ENCODE measurements around the gene ANTXR1.

The ANTXR1 gene

GRCh38 chr2:69287544-69287943 lies 274.6 kb downstream of the ANTXR1 start:
- no peak for DNase-seq (ENCODE audit: low read depth)
- TF ChIP-seq CTCF (IDR thresholded peaks at IDR 0.05; ENCODE audit: insufficient read depth, low read depth, low read length, missing control alignments): no peak
- H3K4me3 ChIP-seq (ENCODE audit: low read depth, low read length): no peak overlapping the region

- TF ChIP-seq CTCF (IDR thresholded peaks at IDR 0.05; ENCODE audit: insufficient read depth, low read depth, low read length, missing control alignments): no peak
- DNase-seq (ENCODE audit: low read depth): no peak
- no peak overlapping the region for H3K4me3 ChIP-seq (ENCODE audit: low read depth, low read length)
Observed at GRCh38 chr2:69288429-69288828, 275.4 kb downstream of the ANTXR1 start.

- DNase-seq (ENCODE audit: low read depth): no peak
- no peak for TF ChIP-seq CTCF (IDR thresholded peaks at IDR 0.05; ENCODE audit: insufficient read depth, low read depth, low read length, missing control alignments)
- no peak overlapping the region for H3K4me3 ChIP-seq (ENCODE audit: low read depth, low read length)
Observed at GRCh38 chr2:69291004-69291650, 278.1 kb downstream of the ANTXR1 start.

GRCh38 chr2:69291721-69292120 lies 278.7 kb downstream of the ANTXR1 start:
- no peak overlapping the region for H3K4me3 ChIP-seq (ENCODE audit: low read depth, low read length)
- TF ChIP-seq CTCF (IDR thresholded peaks at IDR 0.05; ENCODE audit: insufficient read depth, low read depth, low read length, missing control alignments): no peak
- DNase-seq (ENCODE audit: low read depth): no peak

- DNase-seq (ENCODE audit: low read depth): no peak
- no peak for TF ChIP-seq CTCF (IDR thresholded peaks at IDR 0.05; ENCODE audit: insufficient read depth, low read depth, low read length, missing control alignments)
- H3K4me3 ChIP-seq (ENCODE audit: low read depth, low read length): no peak overlapping the region
Observed at GRCh38 chr2:69292256-69292655, 279.3 kb downstream of the ANTXR1 start.

- TF ChIP-seq CTCF (IDR thresholded peaks at IDR 0.05; ENCODE audit: insufficient read depth, low read depth, low read length, missing control alignments): no peak
- no peak overlapping the region for H3K4me3 ChIP-seq (ENCODE audit: low read depth, low read length)
- DNase-seq (ENCODE audit: low read depth): no peak
Observed at GRCh38 chr2:69296421-69296820, 283.4 kb downstream of the ANTXR1 start.

GRCh38 chr2:69297216-69297615 lies 284.2 kb downstream of the ANTXR1 start:
- no peak overlapping the region for H3K4me3 ChIP-seq (ENCODE audit: low read depth, low read length)
- TF ChIP-seq CTCF (IDR thresholded peaks at IDR 0.05; ENCODE audit: insufficient read depth, low read depth, low read length, missing control alignments): no peak
- DNase-seq (ENCODE audit: low read depth): no peak

Data from GM12865 (cell line).